ENCODE data around the gene MAGEA4.

GRCh38 chrX:151875270-151876026 is 37.2 kb upstream of the MAGEA4 start:
- TF ChIP-seq POLR2A (IDR thresholded peaks at IDR 0.05) = no peak
- TF ChIP-seq CTCF (IDR thresholded peaks at IDR 0.05) = no peak

Measured in adrenal gland (tissue), 5 donors.